ENCODE results near the gene KIAA1328. TPM values are rescaled to one million over a fixed set of nuclear protein-coding genes. Genes with fewer than 3 reads are reported as not detected.

Gene KIAA1328
- total RNA-seq, 1 donor from 2014 or later: 9.2 TPM

GRCh38 chr18:36828157-36828629 is 734 bp upstream of the KIAA1328 start:
- DNase-seq (ENCODE audit: low spot score): no peak
- Mint-ChIP-seq H3K9me3 (ENCODE audit: unreplicated experiment) (no peaks in the 10 kb centered on the region), H3K4me3 (ENCODE audit: unreplicated experiment) (peak overlapping the region; percentile 92), H3K27ac (ENCODE audit: unreplicated experiment) (peak overlapping the region; percentile 67), H3K36me3 (ENCODE audit: low read depth, unreplicated experiment) (no peaks in the 10 kb centered on the region), H3K4me1 (ENCODE audit: unreplicated experiment) (peaks cover 20% of the 10 kb centered on the region), H3K27me3 (ENCODE audit: unreplicated experiment) (peaks cover 2% of the 10 kb centered on the region)
- TF ChIP-seq CTCF (IDR thresholded peaks at IDR 0.05; ENCODE audit: unreplicated experiment): no peak

GRCh38 chr18:36829362-36830157 is 633 bp downstream of the KIAA1328 start:
- TF ChIP-seq CTCF (IDR thresholded peaks at IDR 0.05; ENCODE audit: unreplicated experiment): no peak
- Mint-ChIP-seq H3K27me3 (ENCODE audit: unreplicated experiment) (no peaks in the 10 kb centered on the region), H3K4me1 (ENCODE audit: unreplicated experiment) (peaks cover 20% of the 10 kb centered on the region), H3K27ac (ENCODE audit: unreplicated experiment) (peak overlapping the region; percentile 27), H3K4me3 (ENCODE audit: unreplicated experiment) (peak overlapping the region; percentile 92), H3K36me3 (ENCODE audit: low read depth, unreplicated experiment) (no peaks in the 10 kb centered on the region), H3K9me3 (ENCODE audit: unreplicated experiment) (no peaks in the 10 kb centered on the region)
- DNase-seq (ENCODE audit: low spot score): no peak

- DNase-seq (ENCODE audit: low spot score): no peak
- Mint-ChIP-seq H3K4me1 (ENCODE audit: unreplicated experiment) (peaks cover 20% of the 10 kb centered on the region), H3K9me3 (ENCODE audit: unreplicated experiment) (no peaks in the 10 kb centered on the region), H3K27ac (ENCODE audit: unreplicated experiment) (no peak overlapping the region), H3K27me3 (ENCODE audit: unreplicated experiment) (no peaks in the 10 kb centered on the region), H3K36me3 (ENCODE audit: low read depth, unreplicated experiment) (no peaks in the 10 kb centered on the region), H3K4me3 (ENCODE audit: unreplicated experiment) (peak overlapping the region; percentile 92)
- TF ChIP-seq CTCF (IDR thresholded peaks at IDR 0.05; ENCODE audit: unreplicated experiment): no peak
Measured at GRCh38 chr18:36830158-36830495, 1.2 kb downstream of the KIAA1328 start.

- H3K9me3 Mint-ChIP-seq (ENCODE audit: unreplicated experiment): no peaks in the 10 kb centered on the region
- no peaks in the 10 kb centered on the region for H3K36me3 Mint-ChIP-seq (ENCODE audit: low read depth, unreplicated experiment)
- peaks cover 20% of the 10 kb centered on the region for H3K4me1 Mint-ChIP-seq (ENCODE audit: unreplicated experiment)
- H3K27ac Mint-ChIP-seq (ENCODE audit: unreplicated experiment): no peak overlapping the region
- no peaks in the 10 kb centered on the region for H3K27me3 Mint-ChIP-seq (ENCODE audit: unreplicated experiment)
- no peak for DNase-seq (ENCODE audit: low spot score)
- no peak overlapping the region for H3K4me3 Mint-ChIP-seq (ENCODE audit: unreplicated experiment)
- TF ChIP-seq CTCF (IDR thresholded peaks at IDR 0.05; ENCODE audit: unreplicated experiment): no peak
Measured at GRCh38 chr18:36831139-36831538, 2.2 kb downstream of the KIAA1328 start.

GRCh38 chr18:36833120-36833519 is 4.2 kb downstream of the KIAA1328 start:
- Mint-ChIP-seq H3K27ac (ENCODE audit: unreplicated experiment) (no peak overlapping the region), H3K9me3 (ENCODE audit: unreplicated experiment) (no peaks in the 10 kb centered on the region), H3K4me1 (ENCODE audit: unreplicated experiment) (peaks cover 11% of the 10 kb centered on the region), H3K4me3 (ENCODE audit: unreplicated experiment) (no peak overlapping the region), H3K36me3 (ENCODE audit: low read depth, unreplicated experiment) (no peaks in the 10 kb centered on the region), H3K27me3 (ENCODE audit: unreplicated experiment) (no peaks in the 10 kb centered on the region)
- no peak for TF ChIP-seq CTCF (IDR thresholded peaks at IDR 0.05; ENCODE audit: unreplicated experiment)
- DNase-seq (ENCODE audit: low spot score): no peak

Measured in endothelial cell (in vitro differentiated cells).